ENCODE measurements around the gene DIS3L2. TPM values are rescaled to one million over a fixed set of nuclear protein-coding genes. Genes with fewer than 3 reads are reported as not detected.
"Not testable (repeated sequence)": the region's sequence is repeated elsewhere in the genome, so short reads cannot be mapped to it uniquely, and the experiment has no call there.

DIS3L2 gene
- total and polyA plus RNA-seq, 5 donors from 2014 or later: 10.9 to 76.9 (median 21.0) TPM

DNA sequence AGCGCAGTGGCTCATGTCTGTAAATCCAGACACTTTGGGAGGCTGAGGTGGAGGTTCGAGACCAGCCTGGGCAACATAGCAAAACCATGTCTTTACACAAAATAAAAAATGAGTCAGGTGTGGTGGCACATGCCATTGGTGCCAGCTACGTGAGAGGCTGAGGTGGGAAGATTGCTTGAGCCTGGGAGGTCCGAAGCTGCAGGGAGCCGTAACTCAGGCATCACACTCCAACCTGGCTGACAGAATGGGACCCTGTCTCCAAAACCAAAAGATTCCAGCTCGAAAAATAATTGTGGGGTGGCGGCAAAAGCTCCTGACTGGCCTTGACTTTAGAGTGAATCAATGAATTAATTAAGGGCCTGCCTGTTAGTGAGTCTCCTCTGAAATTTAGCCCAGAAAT lies 415.8 kb downstream of the DIS3L2 start:
- no peak for DNase-seq
- peaks cover 7% of the 10 kb centered on the region for H3K27me3 Mint-ChIP-seq
- Histone ChIP-seq H3K27me3 (ENCODE audit: control insufficient read depth, insufficient read depth, low read length) (no peaks in the 10 kb centered on the region), H3K9me3 (ENCODE audit: control insufficient read depth in 2 of 2, low read length in 2 of 2) (no peaks in the 10 kb centered on the region), H3K27ac (ENCODE audit: insufficient read depth, low read length, poor library complexity, severe bottlenecking) (no peak overlapping the region), H3K4me3 (ENCODE audit: low read depth, low read length) (no peak overlapping the region), H3K4me1 (ENCODE audit: control insufficient read depth, insufficient read depth, low read length, poor library complexity, severe bottlenecking) (no peaks in the 10 kb centered on the region), H3K36me3 (ENCODE audit: control insufficient read depth, insufficient read depth, low read length) (no peaks in the 10 kb centered on the region)
- H3K36me3 Mint-ChIP-seq: no peaks in the 10 kb centered on the region
- ATAC-seq (ENCODE audit: low read depth in 2 of 2): no peak
- peaks cover 0 to 6% (median 0%) of the 10 kb centered on the region in 4 donors for H3K4me1 Mint-ChIP-seq
- H3K4me3 Mint-ChIP-seq: peak overlapping the region in 1 of 4 donors; percentile 28
- H3K27ac Mint-ChIP-seq: no peak overlapping the region
- H3K9me3 Mint-ChIP-seq: no peaks in the 10 kb centered on the region

DNA sequence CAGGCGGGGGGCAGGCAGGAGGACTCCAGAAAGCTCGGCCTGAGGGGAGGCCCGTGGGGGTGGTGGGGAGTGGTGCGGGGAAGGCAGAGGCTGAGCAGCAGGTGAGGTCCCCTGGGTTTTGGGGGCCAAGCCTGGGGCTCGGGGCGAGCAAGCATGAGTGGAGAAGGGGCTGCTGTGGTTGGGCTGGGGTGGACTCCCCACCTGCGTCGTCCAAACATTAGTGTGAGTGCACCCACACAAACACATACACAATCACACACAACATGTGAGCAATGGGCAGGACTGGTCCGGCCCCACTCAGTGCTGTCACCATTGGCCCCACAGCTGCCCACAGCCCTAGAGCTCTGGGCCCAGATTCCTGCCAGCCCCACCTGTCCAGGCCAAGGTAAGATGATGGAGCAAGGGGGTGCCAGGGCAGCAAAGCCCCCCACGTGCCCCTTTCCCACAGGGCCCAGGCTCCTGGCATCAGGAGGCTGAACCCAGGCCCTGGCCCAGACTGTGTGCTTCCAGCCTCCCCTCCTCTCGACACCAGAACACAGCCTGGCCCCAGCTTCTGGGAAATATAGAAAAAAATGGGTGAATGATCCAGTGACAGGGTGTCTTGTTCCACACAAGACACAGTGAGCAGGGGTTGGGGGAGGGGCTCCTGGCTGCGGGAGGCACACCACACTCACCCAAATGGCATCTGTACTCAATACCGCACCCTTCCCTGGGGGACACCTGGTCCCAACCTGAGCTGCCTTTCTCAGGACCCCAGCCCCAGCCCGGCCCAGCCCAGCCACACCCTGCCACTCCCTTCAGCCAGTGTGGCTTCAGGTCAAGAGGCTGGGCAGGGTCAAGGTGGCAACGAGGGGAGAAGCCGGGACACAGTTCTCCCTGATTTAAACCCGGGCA lies 416.6 kb downstream of the DIS3L2 start:
- no peaks in the 10 kb centered on the region for H3K9me3 ChIP-seq (ENCODE audit: control insufficient read depth in 2 of 2, low read length in 2 of 2)
- no peaks in the 10 kb centered on the region for H3K4me1 ChIP-seq (ENCODE audit: control insufficient read depth, insufficient read depth, low read length, poor library complexity, severe bottlenecking)
- H3K27ac ChIP-seq (ENCODE audit: insufficient read depth, low read length, poor library complexity, severe bottlenecking): no peak overlapping the region
- ATAC-seq (ENCODE audit: low read depth in 2 of 2) (no peak), DNase-seq (no peak)
- Mint-ChIP-seq H3K27ac (no peak overlapping the region), H3K4me3 (no peak overlapping the region), H3K36me3 (no peaks in the 10 kb centered on the region), H3K4me1 (peaks cover 0 to 6% (median 0%) of the 10 kb centered on the region in 4 donors), H3K9me3 (no peaks in the 10 kb centered on the region), H3K27me3 (peaks cover 10% of the 10 kb centered on the region)
- H3K27me3 ChIP-seq (ENCODE audit: control insufficient read depth, insufficient read depth, low read length): peaks cover 1% of the 10 kb centered on the region
- no peak overlapping the region for H3K4me3 ChIP-seq (ENCODE audit: low read depth, low read length)
- no peaks in the 10 kb centered on the region for H3K36me3 ChIP-seq (ENCODE audit: control insufficient read depth, insufficient read depth, low read length)

DNA sequence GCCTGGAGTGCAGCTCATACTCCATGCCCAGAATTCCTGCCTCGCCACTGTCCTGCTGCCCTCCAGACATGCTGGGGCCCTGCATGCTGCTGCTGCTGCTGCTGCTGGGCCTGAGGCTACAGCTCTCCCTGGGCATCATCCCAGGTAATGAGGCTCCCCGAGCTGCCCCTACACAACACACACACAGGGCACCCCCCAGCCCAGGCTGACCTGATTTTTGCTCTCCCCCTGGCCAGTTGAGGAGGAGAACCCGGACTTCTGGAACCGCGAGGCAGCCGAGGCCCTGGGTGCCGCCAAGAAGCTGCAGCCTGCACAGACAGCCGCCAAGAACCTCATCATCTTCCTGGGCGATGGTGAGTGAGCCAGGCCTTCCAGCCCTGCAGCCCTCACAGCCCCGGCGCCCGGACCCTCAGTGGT lies 417.2 kb downstream of the DIS3L2 start, which contains the start of gene ALPP:
ALPP (plus strand) TSS at position 17 of the 417 bp plus-strand sequence; CDS start at position 69, 52 bp downstream.
- not testable (repeated sequence) for H3K4me3 ChIP-seq (ENCODE audit: low read depth, low read length); H3K27me3 ChIP-seq (ENCODE audit: control insufficient read depth, insufficient read depth, low read length); DNase-seq; H3K4me1 Mint-ChIP-seq; H3K4me3 Mint-ChIP-seq; H3K4me1 ChIP-seq (ENCODE audit: control insufficient read depth, insufficient read depth, low read length, poor library complexity, severe bottlenecking); H3K9me3 Mint-ChIP-seq; H3K36me3 ChIP-seq (ENCODE audit: control insufficient read depth, insufficient read depth, low read length); H3K27ac ChIP-seq (ENCODE audit: insufficient read depth, low read length, poor library complexity, severe bottlenecking); H3K27ac Mint-ChIP-seq; H3K9me3 ChIP-seq (ENCODE audit: control insufficient read depth in 2 of 2, low read length in 2 of 2); ATAC-seq (ENCODE audit: low read depth in 2 of 2); H3K36me3 Mint-ChIP-seq
- peaks cover 17% of the 10 kb centered on the region for H3K27me3 Mint-ChIP-seq

DNA sequence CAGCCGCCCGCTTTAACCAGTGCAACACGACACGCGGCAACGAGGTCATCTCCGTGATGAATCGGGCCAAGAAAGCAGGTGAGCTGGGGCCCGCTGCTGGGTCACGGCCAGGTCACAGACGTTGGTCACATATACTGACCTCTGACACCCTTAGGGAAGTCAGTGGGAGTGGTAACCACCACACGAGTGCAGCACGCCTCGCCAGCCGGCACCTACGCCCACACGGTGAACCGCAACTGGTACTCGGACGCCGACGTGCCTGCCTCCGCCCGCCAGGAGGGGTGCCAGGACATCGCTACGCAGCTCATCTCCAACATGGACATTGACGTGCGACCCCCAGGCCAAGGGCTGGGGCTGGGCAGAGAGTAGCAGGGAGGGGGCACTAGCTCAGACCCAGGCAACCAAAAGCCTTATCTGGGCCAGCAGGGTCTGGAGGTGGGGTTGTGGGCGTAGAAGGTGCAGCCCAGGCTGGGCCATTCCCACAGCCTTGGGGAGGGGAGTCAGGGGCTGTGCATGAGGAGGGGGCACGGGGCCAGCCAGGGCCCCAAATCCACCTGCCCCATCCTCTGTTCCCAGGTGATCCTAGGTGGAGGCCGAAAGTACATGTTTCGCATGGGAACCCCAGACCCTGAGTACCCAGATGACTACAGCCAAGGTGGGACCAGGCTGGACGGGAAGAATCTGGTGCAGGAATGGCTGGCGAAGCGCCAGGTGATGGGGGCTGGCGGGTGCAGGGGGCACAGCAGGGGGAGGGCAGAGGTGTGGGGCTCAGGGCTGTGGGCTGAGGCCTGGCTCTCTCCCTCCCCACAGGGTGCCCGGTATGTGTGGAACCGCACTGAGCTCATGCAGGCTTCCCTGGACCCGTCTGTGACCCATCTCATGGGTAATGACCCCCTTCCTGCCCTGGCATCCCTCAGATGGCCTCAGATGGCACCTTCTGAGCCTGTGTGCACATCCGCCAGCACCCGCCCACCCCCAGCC lies 418.4 kb downstream of the DIS3L2 start:
- not testable (repeated sequence) for H3K4me1 Mint-ChIP-seq; H3K9me3 ChIP-seq (ENCODE audit: control insufficient read depth in 2 of 2, low read length in 2 of 2); H3K4me3 Mint-ChIP-seq; ATAC-seq (ENCODE audit: low read depth in 2 of 2); DNase-seq; H3K27ac Mint-ChIP-seq; H3K27me3 ChIP-seq (ENCODE audit: control insufficient read depth, insufficient read depth, low read length); H3K27ac ChIP-seq (ENCODE audit: insufficient read depth, low read length, poor library complexity, severe bottlenecking); H3K4me1 ChIP-seq (ENCODE audit: control insufficient read depth, insufficient read depth, low read length, poor library complexity, severe bottlenecking); H3K4me3 ChIP-seq (ENCODE audit: low read depth, low read length); H3K36me3 ChIP-seq (ENCODE audit: control insufficient read depth, insufficient read depth, low read length); H3K9me3 Mint-ChIP-seq; H3K36me3 Mint-ChIP-seq
- peaks cover 22% of the 10 kb centered on the region for H3K27me3 Mint-ChIP-seq

DNA sequence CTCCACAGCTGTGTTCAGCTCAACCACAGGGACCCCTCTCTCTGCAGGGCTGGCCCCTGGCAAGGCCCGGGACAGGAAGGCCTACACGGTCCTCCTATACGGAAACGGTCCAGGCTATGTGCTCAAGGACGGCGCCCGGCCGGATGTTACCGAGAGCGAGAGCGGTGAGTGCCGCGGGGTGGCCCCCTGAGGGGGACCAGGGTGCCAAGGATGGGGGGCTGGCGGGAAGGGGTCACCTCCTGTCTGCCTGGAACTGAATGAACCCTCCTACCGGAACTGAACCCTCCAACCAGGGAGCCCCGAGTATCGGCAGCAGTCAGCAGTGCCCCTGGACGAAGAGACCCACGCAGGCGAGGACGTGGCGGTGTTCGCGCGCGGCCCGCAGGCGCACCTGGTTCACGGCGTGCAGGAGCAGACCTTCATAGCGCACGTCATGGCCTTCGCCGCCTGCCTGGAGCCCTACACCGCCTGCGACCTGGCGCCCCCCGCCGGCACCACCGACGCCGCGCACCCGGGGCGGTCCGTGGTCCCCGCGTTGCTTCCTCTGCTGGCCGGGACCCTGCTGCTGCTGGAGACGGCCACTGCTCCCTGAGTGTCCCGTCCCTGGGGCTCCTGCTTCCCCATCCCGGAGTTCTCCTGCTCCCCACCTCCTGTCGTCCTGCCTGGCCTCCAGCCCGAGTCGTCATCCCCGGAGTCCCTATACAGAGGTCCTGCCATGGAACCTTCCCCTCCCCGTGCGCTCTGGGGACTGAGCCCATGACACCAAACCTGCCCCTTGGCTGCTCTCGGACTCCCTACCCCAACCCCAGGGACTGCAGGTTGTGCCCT lies 419.9 kb downstream of the DIS3L2 start:
- not testable (repeated sequence) for H3K4me3 Mint-ChIP-seq; H3K27ac Mint-ChIP-seq; DNase-seq; H3K9me3 ChIP-seq (ENCODE audit: control insufficient read depth in 2 of 2, low read length in 2 of 2); H3K36me3 ChIP-seq (ENCODE audit: control insufficient read depth, insufficient read depth, low read length); H3K36me3 Mint-ChIP-seq; H3K9me3 Mint-ChIP-seq; H3K4me1 ChIP-seq (ENCODE audit: control insufficient read depth, insufficient read depth, low read length, poor library complexity, severe bottlenecking); H3K27me3 ChIP-seq (ENCODE audit: control insufficient read depth, insufficient read depth, low read length); H3K4me3 ChIP-seq (ENCODE audit: low read depth, low read length); H3K4me1 Mint-ChIP-seq; H3K27ac ChIP-seq (ENCODE audit: insufficient read depth, low read length, poor library complexity, severe bottlenecking)
- peaks cover 36% of the 10 kb centered on the region for H3K27me3 Mint-ChIP-seq
- ATAC-seq (ENCODE audit: low read depth in 2 of 2): peak; percentile 34 to 41

DNA sequence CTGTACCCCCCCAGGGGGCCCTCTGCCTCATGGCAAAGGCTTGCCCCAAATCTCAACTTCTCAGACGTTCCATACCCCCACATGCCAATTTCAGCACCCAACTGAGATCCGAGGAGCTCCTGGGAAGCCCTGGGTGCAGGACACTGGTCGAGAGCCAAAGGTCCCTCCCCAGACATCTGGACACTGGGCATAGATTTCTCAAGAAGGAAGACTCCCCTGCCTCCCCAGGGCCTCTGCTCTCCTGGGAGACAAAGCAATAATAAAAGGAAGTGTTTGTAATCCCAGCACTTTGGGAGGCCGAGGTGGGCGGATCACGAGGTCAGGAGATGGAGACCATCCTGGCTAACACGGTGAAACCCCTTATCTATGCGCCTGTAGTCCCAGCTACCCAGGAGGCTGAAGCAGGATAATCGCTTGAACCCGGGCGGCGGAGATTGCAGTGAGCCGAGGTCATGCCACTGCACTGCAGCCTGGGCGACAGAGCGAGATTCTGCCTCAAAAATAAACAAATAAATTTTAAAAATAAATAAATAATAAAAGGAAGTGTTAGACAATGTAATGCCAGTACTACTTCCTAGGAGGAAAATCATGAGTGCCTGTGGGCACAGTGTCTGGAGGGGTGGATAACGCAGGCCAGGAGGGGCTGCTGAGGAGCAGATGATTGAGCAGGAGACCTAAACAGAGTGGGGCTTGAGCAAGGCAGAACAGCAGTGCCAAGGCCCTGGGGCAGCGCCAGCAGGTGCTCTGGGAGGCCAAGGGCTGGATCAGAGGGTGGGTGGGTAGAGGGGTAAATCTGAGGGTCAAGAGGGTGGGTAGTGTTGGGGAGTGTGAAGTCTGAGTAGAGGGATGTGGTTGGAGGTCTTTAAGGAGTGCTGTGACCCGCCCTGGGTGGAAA lies 421.1 kb downstream of the DIS3L2 start:
- H3K27ac ChIP-seq (ENCODE audit: insufficient read depth, low read length, poor library complexity, severe bottlenecking): no peak overlapping the region
- ATAC-seq (ENCODE audit: low read depth in 2 of 2) (no peak), DNase-seq (no peak)
- Mint-ChIP-seq H3K27me3 (peaks cover 40% of the 10 kb centered on the region), H3K4me1 (peaks cover 0 to 4% (median 0%) of the 10 kb centered on the region in 4 donors), H3K27ac (no peak overlapping the region), H3K9me3 (peaks cover 0 to 1% (median 0%) of the 10 kb centered on the region in 7 donors), H3K4me3 (no peak overlapping the region), H3K36me3 (no peaks in the 10 kb centered on the region)
- H3K9me3 ChIP-seq (ENCODE audit: control insufficient read depth in 2 of 2, low read length in 2 of 2): no peaks in the 10 kb centered on the region
- no peaks in the 10 kb centered on the region for H3K4me1 ChIP-seq (ENCODE audit: control insufficient read depth, insufficient read depth, low read length, poor library complexity, severe bottlenecking)
- H3K4me3 ChIP-seq (ENCODE audit: low read depth, low read length): no peak overlapping the region
- H3K36me3 ChIP-seq (ENCODE audit: control insufficient read depth, insufficient read depth, low read length): no peaks in the 10 kb centered on the region
- H3K27me3 ChIP-seq (ENCODE audit: control insufficient read depth, insufficient read depth, low read length): peaks cover 3% of the 10 kb centered on the region

Data from CD4-positive, CD25-positive, alpha-beta regulatory T cell (primary cell).